CD8-positive, alpha-beta memory T cell (primary cell): ENCODE measurements around the gene RASGRP1. TPM values are rescaled to one million over a fixed set of nuclear protein-coding genes. Genes with fewer than 3 reads are reported as not detected.

Source experiments
- CTCF ChIA-PET: fragments of 350-600 bp; sonication (Branson Sonifier 250); formaldehyde crosslinking; loops from one replicate; lab custom pipeline; 2021; ENCODE audit warnings: antibody characterized with exemption; lab: Charles Lee
- POLR2A ChIA-PET: fragments of 350-600 bp; sonication (Branson Sonifier 250); formaldehyde crosslinking; loops from one replicate; lab custom pipeline; 2021; ENCODE audit warnings: antibody characterized with exemption; lab: Charles Lee
- DNase-seq, 5 donors: peaks; one replicate each; pipeline versions ENCODE4 v3.0.0 to v3.0.0-alpha.2; 2020 to 2022; ENCODE audit warnings: mixed read lengths in 1 of 5
- H3K27ac ChIP-seq: one replicate; pipeline ENCODE4 v1.7.0; 2013; ENCODE audit warnings: low read depth, mild to moderate bottlenecking, low read length, moderate library complexity
- H3K27me3 ChIP-seq: 2 replicates; pipeline ENCODE4 v1.7.0; 2013; ENCODE audit warnings: low read length, mild to moderate bottlenecking; ENCODE audit not compliant: insufficient read depth, poor library complexity, severe bottlenecking
- H3K36me3 ChIP-seq: 2 replicates; pipeline ENCODE4 v1.7.0; 2013; ENCODE audit warnings: mild to moderate bottlenecking, low read length, moderate library complexity; ENCODE audit not compliant: insufficient read depth
- H3K4me1 ChIP-seq: 2 replicates; pipeline ENCODE4 v1.7.0; 2013; ENCODE audit warnings: mild to moderate bottlenecking, low read length, moderate library complexity; ENCODE audit not compliant: insufficient read depth
- H3K4me3 ChIP-seq: 2 replicates; pipeline ENCODE4 v1.7.0; 2013; ENCODE audit warnings: mild to moderate bottlenecking, low read length
- H3K9me3 ChIP-seq: 2 replicates; pipeline ENCODE4 v1.7.0; 2013; ENCODE audit warnings: mild to moderate bottlenecking, low read length
- H3K27ac Mint-ChIP-seq, 8 donors: one replicate each; pipeline ENCODE4 v1.8.0; 2020 to 2021; ENCODE audit warnings: mixed read lengths in 8 of 8, mild to moderate bottlenecking in 6 of 8, inconsistent platforms in 3 of 8, moderate library complexity in 3 of 8
- H3K27me3 Mint-ChIP-seq, 2 donors: one replicate each; pipeline ENCODE4 v1.8.0; 2020 to 2021; ENCODE audit warnings: mixed read lengths in 2 of 2, mild to moderate bottlenecking in 1 of 2, moderate library complexity in 1 of 2
- H3K36me3 Mint-ChIP-seq, 3 donors: one replicate each; pipeline ENCODE4 v1.8.0; 2020 to 2021; ENCODE audit warnings: mixed read lengths in 3 of 3, inconsistent platforms in 1 of 3, mild to moderate bottlenecking in 1 of 3
- H3K4me1 Mint-ChIP-seq, 3 donors: one replicate each; pipeline ENCODE4 v1.8.0; 2020 to 2021; ENCODE audit warnings: mixed read lengths in 3 of 3, inconsistent platforms in 1 of 3, mild to moderate bottlenecking in 1 of 3
- H3K4me3 Mint-ChIP-seq, 7 donors: one replicate each; pipeline ENCODE4 v1.8.0; 2020 to 2021; ENCODE audit warnings: mixed read lengths in 7 of 7, mild to moderate bottlenecking in 6 of 7, moderate library complexity in 4 of 7, inconsistent platforms in 2 of 7
- H3K9me3 Mint-ChIP-seq, 5 donors: one replicate each; pipeline ENCODE4 v1.8.0; 2020 to 2022; ENCODE audit warnings: mixed read lengths in 5 of 5, mild to moderate bottlenecking in 3 of 5, moderate library complexity in 2 of 5, inconsistent platforms in 1 of 5
- polyA plus RNA-seq: library from polyadenylated mRNA; unstranded; fragments of 300-500 nt; fragmentation: Illumina TruSeq; gene quantifications from one replicate; pipeline ENCODE4 v1.2.3, GENCODE V29; 2021
- total RNA-seq, 2 experiments: library from RNA; stranded (reverse); gene quantifications; one replicate each; pipeline ENCODE4 v1.2.3, GENCODE V29; 2021

RASGRP1 gene
- total and polyA plus RNA-seq, 3 experiments from 2014 or later: 64.7 to 90.9 (median 67.9) TPM

DNA sequence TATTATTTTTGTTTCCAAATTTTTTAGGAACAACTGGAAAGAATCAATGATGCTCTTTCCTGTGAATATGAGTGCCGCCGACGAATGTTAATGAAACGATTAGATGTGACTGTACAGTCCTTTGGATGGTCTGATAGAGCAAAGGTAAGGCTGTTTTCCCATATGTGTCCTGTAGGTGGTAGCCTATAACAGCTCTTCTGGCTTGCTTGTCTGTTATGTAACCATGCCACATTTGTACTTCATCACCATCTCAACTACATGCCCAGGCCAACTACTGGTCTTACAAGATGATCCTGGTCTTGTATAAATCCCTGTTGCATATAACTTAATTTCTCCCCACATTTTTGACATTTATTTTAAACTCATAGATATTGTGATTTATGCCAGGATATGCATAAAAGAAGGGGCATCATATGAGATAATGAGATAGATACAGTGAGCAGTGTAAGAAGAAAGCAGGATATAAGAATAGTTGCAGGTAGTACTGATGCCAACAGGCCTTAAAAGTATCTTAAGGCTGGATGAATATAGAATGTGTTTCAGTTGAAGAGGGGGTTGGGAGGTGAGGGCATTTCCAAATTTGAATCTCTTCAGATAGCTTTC lies 90.4 kb downstream of the RASGRP1 start:
- Histone ChIP-seq H3K4me1 (peaks cover 7% of the 10 kb centered on the region), H3K27me3 (no peaks in the 10 kb centered on the region), H3K36me3 (peaks cover 23% of the 10 kb centered on the region), H3K4me3 (no peak overlapping the region), H3K9me3 (no peaks in the 10 kb centered on the region), H3K27ac (no peak overlapping the region)
- no peaks in the 10 kb centered on the region for H3K9me3 Mint-ChIP-seq
- CTCF ChIA-PET: interaction anchor here (0.9 to 2.9 kb wide), 11 partner anchors 20 to 255 kb away, joined by 3 to 31 read pairs (median 6); partner anchors contain the start of genes FAM98B and RASGRP1
- H3K36me3 Mint-ChIP-seq: peaks cover 0 to 62% (median 22%) of the 10 kb centered on the region in 3 donors
- peak in 4 of 5 donors; percentile 12 to 64 (median 62) for DNase-seq
- H3K4me1 Mint-ChIP-seq: peaks cover 7 to 8% (median 8%) of the 10 kb centered on the region in 3 donors
- POLR2A ChIA-PET: interaction anchor here (0.6 to 0.7 kb wide), 4 partner anchors 9 to 217 kb away, joined by 3 to 6 read pairs (median 3); partner anchors contain the start of gene RASGRP1
- peak overlapping the region in 7 of 8 donors; percentile 6 to 89 (median 76) for H3K27ac Mint-ChIP-seq
- no peak overlapping the region for H3K4me3 Mint-ChIP-seq
- no peaks in the 10 kb centered on the region for H3K27me3 Mint-ChIP-seq

DNA sequence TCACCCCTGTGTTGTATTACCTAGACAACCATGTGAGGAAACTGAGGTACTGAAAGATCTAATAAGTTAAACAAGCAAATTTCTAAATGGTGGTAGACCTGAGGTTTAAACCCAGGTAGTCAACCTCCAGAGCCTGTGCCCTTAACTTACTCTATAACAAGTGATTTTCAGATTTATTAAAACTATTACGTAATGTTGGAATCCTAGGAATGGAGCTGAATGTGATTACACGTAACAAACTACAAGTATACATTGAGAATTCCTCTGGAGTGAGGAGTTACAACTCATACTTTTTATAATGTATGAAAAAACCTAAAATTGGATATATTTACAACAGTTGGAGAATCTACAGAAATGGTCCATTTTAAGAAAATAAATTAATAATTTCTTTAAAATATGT lies 92.6 kb downstream of the RASGRP1 start:
- ChIA-PET CTCF (interaction anchor here (1.2 to 2.1 kb wide), 6 partner anchors 18 to 227 kb away, joined by 3 to 17 read pairs (median 4); partner anchors contain the start of genes FAM98B and RASGRP1), POLR2A (no interaction called here)
- Mint-ChIP-seq H3K4me1 (peaks cover 7% of the 10 kb centered on the region in 3 donors), H3K9me3 (no peaks in the 10 kb centered on the region), H3K36me3 (peaks cover 0 to 60% (median 21%) of the 10 kb centered on the region in 3 donors), H3K27ac (no peak overlapping the region), H3K27me3 (no peaks in the 10 kb centered on the region), H3K4me3 (no peak overlapping the region)
- H3K27me3 ChIP-seq: no peaks in the 10 kb centered on the region
- DNase-seq: no peak
- no peak overlapping the region for H3K27ac ChIP-seq
- H3K4me3 ChIP-seq: no peak overlapping the region
- H3K9me3 ChIP-seq: no peaks in the 10 kb centered on the region
- H3K4me1 ChIP-seq: peaks cover 7% of the 10 kb centered on the region
- H3K36me3 ChIP-seq: peaks cover 14% of the 10 kb centered on the region

DNA sequence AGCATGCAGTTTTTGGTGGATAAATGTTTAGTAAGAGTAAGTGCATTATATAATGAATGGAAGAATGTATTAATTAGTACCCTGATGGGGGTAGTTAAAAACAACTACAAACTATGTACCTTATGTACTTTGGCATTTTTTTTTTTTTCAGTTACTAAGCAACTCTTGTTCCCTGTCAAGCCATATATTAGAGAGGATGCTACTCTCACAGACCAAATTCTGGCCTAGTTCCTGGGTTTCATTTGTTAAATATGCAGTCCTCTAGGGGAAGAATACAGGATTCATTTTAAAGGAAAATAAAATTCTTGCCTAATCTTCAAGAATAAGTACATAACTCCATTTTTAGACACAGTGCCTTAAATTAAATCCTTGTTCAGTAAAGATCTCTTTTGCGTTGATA lies 93.8 kb downstream of the RASGRP1 start:
- Histone ChIP-seq H3K4me3 (no peak overlapping the region), H3K27ac (no peak overlapping the region), H3K9me3 (no peaks in the 10 kb centered on the region), H3K36me3 (peaks cover 14% of the 10 kb centered on the region), H3K27me3 (no peaks in the 10 kb centered on the region), H3K4me1 (peaks cover 7% of the 10 kb centered on the region)
- H3K4me3 Mint-ChIP-seq: no peak overlapping the region
- peaks cover 7% of the 10 kb centered on the region in 3 donors for H3K4me1 Mint-ChIP-seq
- ChIA-PET POLR2A (interaction anchor here (0.6 kb wide), 1 partner anchor 204 kb away, joined by 4 read pairs; no protein-coding TSS in a partner anchor), CTCF (interaction anchor here (1.7 to 2.6 kb wide), 3 partner anchors 216 to 228 kb away, joined by 4 to 14 read pairs (median 12); no protein-coding TSS in a partner anchor)
- DNase-seq: no peak
- no peaks in the 10 kb centered on the region for H3K9me3 Mint-ChIP-seq
- peak overlapping the region in 1 of 8 donors; percentile 22 for H3K27ac Mint-ChIP-seq
- peaks cover 0 to 59% (median 17%) of the 10 kb centered on the region in 3 donors for H3K36me3 Mint-ChIP-seq
- no peaks in the 10 kb centered on the region for H3K27me3 Mint-ChIP-seq

DNA sequence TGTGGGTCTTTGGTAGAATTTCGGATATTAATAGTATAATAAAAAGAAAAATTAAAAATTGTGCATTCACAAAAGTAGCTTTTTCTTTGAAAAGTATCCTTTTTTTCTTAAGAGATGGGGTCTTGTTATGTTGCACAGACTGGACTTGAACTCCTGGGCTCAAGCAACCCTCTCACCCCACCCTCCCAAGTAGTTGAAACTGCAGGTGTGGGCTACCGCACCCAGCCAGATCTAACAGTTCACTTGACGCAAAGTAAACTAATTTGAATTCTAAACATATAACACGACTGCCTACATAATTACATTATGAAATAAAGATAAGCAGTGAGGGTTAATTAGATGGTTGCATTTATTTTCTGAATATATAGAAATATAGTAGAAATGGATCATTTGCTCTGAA lies 99.9 kb downstream of the RASGRP1 start:
- no peaks in the 10 kb centered on the region for H3K27me3 ChIP-seq
- POLR2A ChIA-PET: no interaction called here
- no peaks in the 10 kb centered on the region for H3K4me1 ChIP-seq
- no peaks in the 10 kb centered on the region for H3K36me3 ChIP-seq
- no peaks in the 10 kb centered on the region for H3K27me3 Mint-ChIP-seq
- CTCF ChIA-PET: interaction anchor here (1.4 to 1.7 kb wide), 3 partner anchors 10 to 100 kb away, joined by 3 to 5 read pairs (median 3); partner anchors contain the start of genes FAM98B and RASGRP1
- no peak overlapping the region for H3K27ac Mint-ChIP-seq
- H3K9me3 ChIP-seq: no peaks in the 10 kb centered on the region
- peaks cover 17 to 28% (median 21%) of the 10 kb centered on the region in 3 donors for H3K4me1 Mint-ChIP-seq
- DNase-seq: no peak
- H3K4me3 Mint-ChIP-seq: no peak overlapping the region
- H3K9me3 Mint-ChIP-seq: no peaks in the 10 kb centered on the region
- H3K36me3 Mint-ChIP-seq: peaks cover 0 to 28% (median 6%) of the 10 kb centered on the region in 3 donors
- H3K27ac ChIP-seq: no peak overlapping the region
- H3K4me3 ChIP-seq: no peak overlapping the region

DNA sequence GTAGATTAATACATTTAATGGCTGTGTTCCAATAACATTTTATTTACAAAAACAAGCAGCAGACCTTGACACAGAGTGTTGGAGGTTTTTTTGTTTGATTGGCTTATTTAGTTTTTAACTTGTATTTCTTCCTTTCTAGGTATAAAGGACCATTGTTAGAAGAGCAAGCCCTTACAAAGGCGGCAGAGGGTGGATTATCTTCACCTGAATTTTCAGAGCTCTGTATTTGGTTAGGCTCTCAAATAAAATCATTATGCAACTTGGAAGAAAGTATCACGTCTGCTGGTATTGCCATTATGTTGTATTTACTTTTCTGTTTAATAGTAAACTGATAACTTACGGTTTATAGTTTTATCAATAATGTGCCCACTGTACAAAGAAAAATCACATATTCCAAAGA lies 100.7 kb downstream of the RASGRP1 start:
- Mint-ChIP-seq H3K9me3 (no peaks in the 10 kb centered on the region), H3K27ac (no peak overlapping the region), H3K4me3 (no peak overlapping the region), H3K36me3 (peaks cover 0 to 28% (median 6%) of the 10 kb centered on the region in 3 donors), H3K27me3 (no peaks in the 10 kb centered on the region), H3K4me1 (peaks cover 21 to 30% (median 27%) of the 10 kb centered on the region in 3 donors)
- no peak overlapping the region for H3K4me3 ChIP-seq
- ChIA-PET POLR2A (no interaction called here), CTCF (interaction anchor here (1.3 to 1.7 kb wide), 3 partner anchors 9 to 226 kb away, joined by 3 to 5 read pairs (median 3); partner anchors contain the start of genes FAM98B and RASGRP1)
- H3K27ac ChIP-seq: no peak overlapping the region
- no peaks in the 10 kb centered on the region for H3K27me3 ChIP-seq
- no peaks in the 10 kb centered on the region for H3K9me3 ChIP-seq
- no peaks in the 10 kb centered on the region for H3K36me3 ChIP-seq
- no peaks in the 10 kb centered on the region for H3K4me1 ChIP-seq
- no peak for DNase-seq

DNA sequence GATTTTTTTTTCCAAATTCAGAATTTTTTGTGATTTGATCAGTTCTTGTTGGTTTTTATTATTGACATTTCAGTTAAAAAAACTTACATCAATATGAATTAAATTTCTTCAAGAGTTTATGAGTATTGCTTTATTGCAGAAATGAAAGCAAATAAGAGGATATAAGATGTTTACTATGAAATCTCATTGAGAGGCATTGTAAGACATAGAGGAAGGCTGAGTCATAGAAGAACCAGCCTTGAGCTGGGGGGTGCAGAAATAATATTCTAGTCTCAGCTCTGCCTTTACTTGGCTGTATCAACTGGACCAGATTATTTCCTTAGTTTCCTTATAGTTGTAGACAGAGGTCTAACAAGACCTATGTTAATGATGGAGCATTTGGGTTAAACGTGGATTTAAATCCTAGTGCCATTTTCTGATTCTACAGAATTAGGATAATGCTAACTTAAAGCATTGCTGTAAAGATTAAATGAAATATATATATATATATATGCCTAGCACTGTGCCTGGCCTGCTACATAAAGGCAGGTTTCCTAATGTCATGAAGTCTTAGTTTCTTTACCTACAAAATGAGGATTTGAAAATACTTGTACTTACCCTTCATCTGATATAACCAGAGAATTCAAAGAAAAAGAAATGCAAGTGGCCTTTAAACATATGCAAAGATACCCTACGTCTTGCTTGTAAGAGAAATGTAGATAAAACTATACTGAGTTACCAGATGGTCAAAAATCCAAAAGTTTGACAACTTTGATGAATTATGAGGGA lies 103.4 kb downstream of the RASGRP1 start:
- Histone ChIP-seq H3K9me3 (no peaks in the 10 kb centered on the region), H3K4me3 (no peak overlapping the region), H3K27ac (no peak overlapping the region), H3K36me3 (no peaks in the 10 kb centered on the region), H3K27me3 (no peaks in the 10 kb centered on the region), H3K4me1 (peaks cover 1% of the 10 kb centered on the region)
- Mint-ChIP-seq H3K4me3 (no peak overlapping the region), H3K27ac (peak overlapping the region in 1 of 8 donors; percentile 15), H3K27me3 (no peaks in the 10 kb centered on the region), H3K4me1 (peaks cover 36 to 47% (median 44%) of the 10 kb centered on the region in 3 donors), H3K36me3 (peaks cover 0 to 17% (median 0%) of the 10 kb centered on the region in 3 donors), H3K9me3 (no peaks in the 10 kb centered on the region)
- DNase-seq: no peak
- POLR2A ChIA-PET: no interaction called here
- CTCF ChIA-PET: interaction anchor here (1.0 kb wide), 1 partner anchor 246 kb away, joined by 3 read pairs; no protein-coding TSS in a partner anchor

DNA sequence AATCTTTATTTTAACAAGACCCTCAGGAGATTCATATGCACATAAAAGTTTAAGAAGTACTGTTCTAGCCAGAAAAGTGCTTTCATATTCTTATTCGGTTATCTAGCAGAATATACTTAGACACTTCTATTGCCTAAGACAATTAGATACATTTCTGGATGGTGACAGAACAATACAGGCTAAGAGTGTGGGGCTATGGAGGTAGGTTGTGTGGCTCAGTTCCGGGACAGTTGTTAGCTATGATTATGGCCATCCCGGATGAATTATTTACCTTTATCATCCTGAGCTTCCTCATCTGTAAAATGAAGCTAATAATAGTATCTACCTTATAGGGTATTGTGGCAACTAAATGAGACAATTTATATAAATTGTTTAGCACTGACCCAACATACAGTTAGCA lies 104.1 kb downstream of the RASGRP1 start:
- H3K4me3 Mint-ChIP-seq: no peak overlapping the region
- Histone ChIP-seq H3K4me1 (peaks cover 8% of the 10 kb centered on the region), H3K9me3 (no peaks in the 10 kb centered on the region), H3K4me3 (no peak overlapping the region), H3K27ac (no peak overlapping the region), H3K36me3 (no peaks in the 10 kb centered on the region), H3K27me3 (no peaks in the 10 kb centered on the region)
- DNase-seq: no peak
- POLR2A ChIA-PET: no interaction called here
- CTCF ChIA-PET: interaction anchor here (1.0 kb wide), 1 partner anchor 246 kb away, joined by 3 read pairs; no protein-coding TSS in a partner anchor
- H3K27me3 Mint-ChIP-seq: no peaks in the 10 kb centered on the region
- H3K27ac Mint-ChIP-seq: peak overlapping the region in 1 of 8 donors; percentile 15
- no peaks in the 10 kb centered on the region for H3K9me3 Mint-ChIP-seq
- peaks cover 40 to 53% (median 51%) of the 10 kb centered on the region in 3 donors for H3K4me1 Mint-ChIP-seq
- H3K36me3 Mint-ChIP-seq: peaks cover 0 to 12% (median 0%) of the 10 kb centered on the region in 3 donors
